ENCODE data around the gene EN1.

DNA sequence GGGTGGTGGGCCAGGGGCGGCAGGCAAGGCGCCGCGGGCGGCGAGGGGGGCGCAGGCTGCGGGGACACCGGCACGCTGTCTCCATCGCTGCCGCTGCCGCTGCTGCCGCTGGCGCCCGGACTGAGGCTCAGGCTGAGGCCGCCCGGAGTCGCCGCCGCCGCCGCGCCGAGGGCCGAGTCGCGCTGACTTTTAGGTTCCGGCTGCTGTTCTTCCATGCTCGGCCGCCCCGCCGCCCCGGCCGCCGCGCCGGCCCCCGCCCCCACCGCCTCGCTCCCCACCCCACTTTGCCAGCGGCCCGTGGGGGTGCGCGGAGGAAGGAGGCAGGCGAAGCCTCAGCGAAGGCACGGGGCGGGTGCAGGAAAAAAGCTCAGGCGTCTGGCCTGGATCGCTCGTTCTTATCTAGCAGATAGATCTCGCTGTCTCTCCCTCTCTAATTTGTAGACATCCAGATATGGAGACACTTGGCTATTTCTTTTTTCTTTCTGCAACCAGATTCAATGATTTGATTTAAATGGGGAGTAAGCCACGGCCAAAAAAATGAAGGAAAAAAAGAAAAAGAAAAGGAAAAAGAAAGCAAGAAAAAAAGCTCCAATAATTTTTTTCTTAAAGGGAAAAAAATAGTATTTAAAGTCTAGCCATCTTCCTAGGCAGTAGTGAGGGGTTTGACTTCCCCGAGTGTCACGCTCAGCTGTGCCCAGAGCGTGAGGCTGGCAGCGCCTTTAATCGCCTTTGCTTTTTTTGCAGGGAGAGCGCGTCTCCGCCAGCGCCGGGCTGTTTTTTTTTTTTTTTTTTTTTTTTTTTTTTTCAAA, at the start of gene EN1:
- TF ChIP-seq, protein P1, sequence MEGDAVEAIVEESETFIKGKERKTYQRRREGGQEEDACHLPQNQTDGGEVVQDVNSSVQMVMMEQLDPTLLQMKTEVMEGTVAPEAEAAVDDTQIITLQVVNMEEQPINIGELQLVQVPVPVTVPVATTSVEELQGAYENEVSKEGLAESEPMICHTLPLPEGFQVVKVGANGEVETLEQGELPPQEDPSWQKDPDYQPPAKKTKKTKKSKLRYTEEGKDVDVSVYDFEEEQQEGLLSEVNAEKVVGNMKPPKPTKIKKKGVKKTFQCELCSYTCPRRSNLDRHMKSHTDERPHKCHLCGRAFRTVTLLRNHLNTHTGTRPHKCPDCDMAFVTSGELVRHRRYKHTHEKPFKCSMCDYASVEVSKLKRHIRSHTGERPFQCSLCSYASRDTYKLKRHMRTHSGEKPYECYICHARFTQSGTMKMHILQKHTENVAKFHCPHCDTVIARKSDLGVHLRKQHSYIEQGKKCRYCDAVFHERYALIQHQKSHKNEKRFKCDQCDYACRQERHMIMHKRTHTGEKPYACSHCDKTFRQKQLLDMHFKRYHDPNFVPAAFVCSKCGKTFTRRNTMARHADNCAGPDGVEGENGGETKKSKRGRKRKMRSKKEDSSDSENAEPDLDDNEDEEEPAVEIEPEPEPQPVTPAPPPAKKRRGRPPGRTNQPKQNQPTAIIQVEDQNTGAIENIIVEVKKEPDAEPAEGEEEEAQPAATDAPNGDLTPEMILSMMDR (conservative IDR thresholded peaks at IDR 0.05 in 1 of 2, IDR thresholded peaks at IDR 0.05 in 1 of 2; ENCODE audit: extremely low read depth in 1 of 2, insufficient read depth in 1 of 2, low read depth in 1 of 2, low read length in 2 of 2), result no peak
- TF ChIP-seq EZH2 (IDR thresholded peaks at IDR 0.05; ENCODE audit: borderline replicate concordance, low read length), result peak; percentile 8
